Measurements from ENCODE around the gene APP.

- TF ChIP-seq, protein P1, sequence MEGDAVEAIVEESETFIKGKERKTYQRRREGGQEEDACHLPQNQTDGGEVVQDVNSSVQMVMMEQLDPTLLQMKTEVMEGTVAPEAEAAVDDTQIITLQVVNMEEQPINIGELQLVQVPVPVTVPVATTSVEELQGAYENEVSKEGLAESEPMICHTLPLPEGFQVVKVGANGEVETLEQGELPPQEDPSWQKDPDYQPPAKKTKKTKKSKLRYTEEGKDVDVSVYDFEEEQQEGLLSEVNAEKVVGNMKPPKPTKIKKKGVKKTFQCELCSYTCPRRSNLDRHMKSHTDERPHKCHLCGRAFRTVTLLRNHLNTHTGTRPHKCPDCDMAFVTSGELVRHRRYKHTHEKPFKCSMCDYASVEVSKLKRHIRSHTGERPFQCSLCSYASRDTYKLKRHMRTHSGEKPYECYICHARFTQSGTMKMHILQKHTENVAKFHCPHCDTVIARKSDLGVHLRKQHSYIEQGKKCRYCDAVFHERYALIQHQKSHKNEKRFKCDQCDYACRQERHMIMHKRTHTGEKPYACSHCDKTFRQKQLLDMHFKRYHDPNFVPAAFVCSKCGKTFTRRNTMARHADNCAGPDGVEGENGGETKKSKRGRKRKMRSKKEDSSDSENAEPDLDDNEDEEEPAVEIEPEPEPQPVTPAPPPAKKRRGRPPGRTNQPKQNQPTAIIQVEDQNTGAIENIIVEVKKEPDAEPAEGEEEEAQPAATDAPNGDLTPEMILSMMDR (CRISPR knock-in tag; IDR thresholded peaks at IDR 0.05): no peak
- no peak for TF ChIP-seq POLR2A (IDR thresholded peaks at IDR 0.05; ENCODE audit: insufficient read depth in 1 of 2, low read depth in 2 of 2, low read length in 2 of 2)
- TF ChIP-seq, protein P2, sequence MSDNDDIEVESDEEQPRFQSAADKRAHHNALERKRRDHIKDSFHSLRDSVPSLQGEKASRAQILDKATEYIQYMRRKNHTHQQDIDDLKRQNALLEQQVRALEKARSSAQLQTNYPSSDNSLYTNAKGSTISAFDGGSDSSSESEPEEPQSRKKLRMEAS (IDR thresholded peaks at IDR 0.05): no peak
- no peak for TF ChIP-seq CHD2 (IDR thresholded peaks at IDR 0.05; ENCODE audit: low read depth, low read length)
- TF ChIP-seq E2F5 (CRISPR knock-in tag; conservative IDR thresholded peaks at IDR 0.05): no peak
These were observed 231.2 kb downstream of the APP start for GRCh38 chr21:25939396-25939761.

Data from HepG2 (cell line).